ENCODE results near the gene FSTL3.
A peak's percentile ranks its signal among the peaks of the same experiment; 100 is the strongest.
"Not testable (repeated sequence)": the region's sequence is repeated elsewhere in the genome, so short reads cannot be mapped to it uniquely, and the experiment has no call there.

Gene FSTL3

GRCh38 chr19:660793-661426 lies 15.3 kb upstream of the FSTL3 start:
- DNase-seq (ENCODE audit: low read depth in 2 of 2, low spot score in 1 of 2), result no peak

GRCh38 chr19:661427-662196 lies 14.6 kb upstream of the FSTL3 start:
- DNase-seq (ENCODE audit: low read depth in 2 of 2, low spot score in 1 of 2), result peak; percentile 36 to 52

GRCh38 chr19:662207-662961 lies 13.8 kb upstream of the FSTL3 start:
- peak; percentile 44 to 49 for DNase-seq (ENCODE audit: low read depth in 2 of 2, low spot score in 1 of 2)

- DNase-seq (ENCODE audit: low read depth in 2 of 2, low spot score in 1 of 2), result peak; percentile 93 to 94
Observed at GRCh38 chr19:662962-663681, 13.1 kb upstream of the FSTL3 start, which contains the start of gene RNF126. TSS of gene RNF126 (minus strand) at chr19:663214. CDS start at chr19:663121, 93 bp downstream.

- DNase-seq (ENCODE audit: low read depth in 2 of 2, low spot score in 1 of 2), result no peak
Observed at GRCh38 chr19:663682-664117, 12.5 kb upstream of the FSTL3 start.

GRCh38 chr19:664913-665443 lies 11.2 kb upstream of the FSTL3 start:
- DNase-seq (ENCODE audit: low read depth in 2 of 2, low spot score in 1 of 2), result peak; percentile 57 to 64

GRCh38 chr19:666985-667573 lies 9.1 kb upstream of the FSTL3 start:
- DNase-seq (ENCODE audit: low read depth in 2 of 2, low spot score in 1 of 2), result not testable (repeated sequence)

- not testable (repeated sequence) for DNase-seq (ENCODE audit: low read depth in 2 of 2, low spot score in 1 of 2)
Observed at GRCh38 chr19:668675-669434, 7.3 kb upstream of the FSTL3 start.

GRCh38 chr19:670609-671075 lies 5.5 kb upstream of the FSTL3 start:
- DNase-seq (ENCODE audit: low read depth in 2 of 2, low spot score in 1 of 2), result no peak

GRCh38 chr19:674282-675151 lies 1.7 kb upstream of the FSTL3 start:
- no peak for DNase-seq (ENCODE audit: low read depth in 2 of 2, low spot score in 1 of 2)

GRCh38 chr19:676007-676338 lies 219 bp upstream of the FSTL3 start:
- no peak for DNase-seq (ENCODE audit: low read depth in 2 of 2, low spot score in 1 of 2)

- no peak for DNase-seq (ENCODE audit: low read depth in 2 of 2, low spot score in 1 of 2)
Observed at GRCh38 chr19:677201-677600, 1.0 kb downstream of the FSTL3 start.

- no peak for DNase-seq (ENCODE audit: low read depth in 2 of 2, low spot score in 1 of 2)
Observed at GRCh38 chr19:677601-678436, 1.6 kb downstream of the FSTL3 start.

- DNase-seq (ENCODE audit: low read depth in 2 of 2, low spot score in 1 of 2), result no peak
Observed at GRCh38 chr19:678791-679388, 2.7 kb downstream of the FSTL3 start.

GRCh38 chr19:679418-680286 lies 3.5 kb downstream of the FSTL3 start:
- DNase-seq (ENCODE audit: low read depth in 2 of 2, low spot score in 1 of 2), result no peak

- peak; percentile 99 for DNase-seq (ENCODE audit: low read depth in 2 of 2, low spot score in 1 of 2)
Observed at GRCh38 chr19:680287-681028, 4.3 kb downstream of the FSTL3 start.
